Right kidney (tissue), 1 donor: ENCODE results near the gene ACAD9.

ENCODE experiments used
- DNase-seq: peaks from one replicate; pipeline ENCODE4 v3.0.0-alpha.2; 2016

Gene ACAD9

DNA sequence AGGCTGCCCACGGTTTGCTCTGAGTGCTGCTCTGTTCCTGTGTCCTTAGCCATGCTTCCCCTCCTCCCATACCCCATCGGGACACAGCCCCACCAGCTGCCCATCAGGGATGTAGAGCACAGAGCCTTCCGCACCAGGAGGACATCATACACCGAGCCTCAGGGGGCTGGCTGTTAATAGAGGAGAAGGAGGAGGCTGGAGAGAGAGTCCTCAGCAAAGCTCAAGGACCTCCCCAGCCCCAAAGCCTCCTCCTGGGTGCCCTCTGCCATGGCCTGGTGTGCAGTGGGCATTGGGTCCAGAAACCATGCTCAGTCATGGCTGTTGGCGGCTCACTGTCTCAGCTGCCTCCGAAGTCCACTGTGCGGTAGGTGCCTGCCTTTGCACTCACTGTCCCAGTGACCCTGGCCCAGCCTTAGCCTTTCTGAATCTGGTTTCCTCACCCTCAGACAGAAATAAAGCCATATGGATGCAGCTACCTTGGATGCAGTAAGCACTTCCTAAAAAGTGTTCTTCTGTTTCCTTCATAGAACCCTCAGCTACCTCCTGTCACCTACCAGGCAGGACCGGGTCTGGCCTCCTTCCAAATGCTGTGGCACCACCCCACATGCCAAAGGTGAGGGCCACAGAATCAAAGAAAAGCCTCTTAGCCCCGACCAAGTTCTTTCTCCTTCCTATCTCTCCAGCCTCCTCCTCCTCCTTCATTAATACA, 53.9 kb downstream of the ACAD9 start:
- DNase-seq = no peak

DNA sequence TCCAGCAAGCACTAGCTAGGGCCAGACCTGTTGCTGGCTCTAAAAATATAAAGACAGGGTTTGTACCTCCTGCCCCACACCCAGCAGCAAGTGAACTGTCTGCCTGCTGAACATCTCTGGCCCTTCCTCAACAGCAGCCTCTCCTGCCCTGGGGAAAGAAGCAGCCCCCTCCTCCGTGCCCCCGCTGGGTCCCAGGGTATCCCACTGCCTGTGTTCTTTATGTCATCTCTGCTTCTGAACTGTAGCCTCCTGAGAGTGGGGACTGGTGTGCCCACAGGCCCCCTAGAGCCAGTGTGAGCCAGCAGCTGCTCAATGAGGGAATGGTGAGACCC, 54.5 kb downstream of the ACAD9 start:
- no peak for DNase-seq

DNA sequence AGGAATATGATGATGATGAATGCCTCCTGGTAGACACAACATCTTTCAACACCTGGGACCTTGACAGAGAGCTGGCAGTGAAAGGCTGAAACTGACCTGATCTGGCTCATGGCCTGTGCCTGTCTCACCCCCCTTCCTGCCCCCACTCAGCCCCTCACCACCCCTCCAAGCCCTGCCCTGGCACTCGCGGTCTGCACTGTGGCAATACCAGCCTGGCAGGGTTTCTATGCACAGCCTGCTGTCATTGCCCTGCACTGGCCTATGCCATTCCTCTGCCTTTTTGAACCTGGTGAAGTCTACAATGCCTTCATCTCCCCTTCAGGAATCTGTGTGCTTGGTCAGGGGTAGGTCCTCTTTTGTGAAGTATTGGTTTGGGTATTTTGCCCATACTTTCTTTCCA, 56.5 kb downstream of the ACAD9 start:
- no peak for DNase-seq

DNA sequence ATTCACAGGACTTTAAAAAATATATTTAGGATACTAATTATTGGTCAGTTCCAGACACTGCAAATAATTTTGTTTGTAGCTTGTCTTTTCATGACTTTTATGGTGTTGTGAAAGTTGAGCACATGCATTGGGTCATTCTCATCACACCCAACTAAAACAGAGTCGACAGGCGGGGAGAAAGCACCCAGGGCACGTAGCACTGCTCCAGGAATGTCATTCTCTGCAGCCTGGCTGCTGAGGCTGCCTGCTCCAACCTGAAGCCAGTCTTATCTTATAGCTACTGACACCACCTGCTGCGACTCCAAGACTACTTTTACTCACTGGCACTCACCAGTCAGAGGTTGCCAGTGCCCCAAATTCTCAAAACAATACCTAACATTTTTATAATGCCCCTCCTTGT, 56.9 kb downstream of the ACAD9 start:
- DNase-seq = no peak

DNA sequence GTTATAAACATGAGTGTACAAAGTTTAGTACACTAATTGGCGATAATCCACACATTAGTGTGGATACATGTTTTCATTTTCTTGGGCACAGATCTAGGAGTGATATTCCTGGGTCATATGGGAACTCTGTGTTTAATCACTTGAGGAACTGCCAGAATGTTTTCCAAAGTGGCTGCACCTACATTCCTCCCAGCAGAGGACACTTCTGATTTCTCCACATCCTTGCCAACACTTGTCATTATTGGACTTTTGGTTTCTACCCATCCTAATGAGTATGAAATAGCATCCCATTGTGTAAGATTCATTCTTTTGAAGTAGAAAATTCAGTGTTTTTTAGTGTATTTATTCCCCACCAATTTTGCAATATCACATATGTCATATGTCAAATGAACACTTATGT, 60.8 kb downstream of the ACAD9 start:
- DNase-seq = no peak

DNA sequence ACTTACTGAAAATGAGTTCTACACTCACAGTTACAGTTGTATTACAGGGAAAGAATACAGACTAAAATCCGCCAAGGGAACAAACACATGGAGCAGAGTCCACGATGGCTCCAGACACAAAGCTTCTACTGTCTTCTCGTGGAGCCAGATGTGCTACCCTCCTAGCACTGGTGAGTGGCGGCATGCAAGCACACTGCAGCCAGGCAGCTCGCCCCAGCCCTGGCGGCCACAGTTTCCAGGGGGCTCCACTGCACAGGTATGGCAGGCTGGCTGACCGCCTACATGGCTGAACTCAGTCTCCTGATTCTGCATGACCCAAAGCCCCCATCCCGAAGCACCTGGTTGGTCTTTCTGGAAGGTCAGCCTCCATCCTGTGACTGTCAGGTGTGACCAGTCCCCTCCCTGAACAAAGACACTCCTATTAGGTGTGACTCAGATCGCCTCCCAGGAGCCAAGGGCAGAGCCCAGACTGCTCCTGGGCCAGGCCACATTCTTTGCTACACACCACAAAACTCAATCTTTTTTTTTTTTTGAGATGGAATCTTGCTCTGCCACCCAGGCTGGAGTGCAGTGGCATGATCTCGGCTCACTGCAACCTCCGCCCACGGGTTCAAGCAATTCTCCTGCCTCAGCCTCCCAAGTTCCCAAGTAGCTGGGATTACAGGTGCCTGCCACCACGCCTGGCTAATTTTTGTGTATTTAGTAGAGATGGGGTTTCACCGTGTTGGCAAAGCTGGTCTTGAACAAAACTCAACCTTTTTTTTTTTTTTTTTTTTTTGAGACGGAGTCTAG, 62.9 kb downstream of the ACAD9 start:
- DNase-seq = no peak

DNA sequence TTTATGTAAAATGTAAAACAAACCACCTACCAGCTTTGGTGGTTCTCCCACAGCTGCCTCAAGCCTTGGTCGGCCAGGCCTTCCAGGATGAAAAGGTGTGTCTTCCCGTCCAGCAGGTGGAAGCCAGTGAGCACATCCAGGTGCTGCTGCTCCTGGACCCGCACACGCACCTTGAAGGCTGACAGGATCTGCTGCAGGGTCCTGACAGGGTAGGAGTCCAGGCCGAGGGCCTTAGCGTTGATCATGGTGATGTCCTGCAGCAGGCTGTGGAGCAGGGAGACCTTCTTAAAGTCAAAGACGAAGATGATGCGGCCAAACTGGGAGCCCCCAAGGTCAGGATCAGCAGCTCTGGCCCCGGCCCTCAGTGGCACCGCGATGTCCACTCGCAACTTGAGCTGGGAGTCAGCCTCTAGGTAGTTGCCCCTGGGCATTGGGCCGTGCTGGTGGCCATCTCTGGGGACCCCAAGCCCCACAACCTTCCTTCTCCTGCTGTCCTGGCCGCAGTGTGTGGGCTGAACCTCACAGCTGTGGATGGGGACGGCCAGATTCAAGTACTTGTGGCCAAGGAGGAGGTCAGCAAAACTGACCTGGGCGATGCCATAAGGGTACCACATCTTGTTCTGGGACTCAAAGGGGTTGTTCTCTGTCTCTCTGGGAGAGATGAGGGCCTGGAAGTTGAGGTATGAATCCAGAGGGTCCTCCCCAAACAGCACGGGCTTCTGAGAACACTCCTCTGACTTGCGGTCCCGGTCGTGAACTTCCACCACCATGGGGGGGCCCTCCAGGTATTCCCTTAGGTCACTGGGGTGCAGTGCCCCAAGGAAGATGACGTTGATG, 65.8 kb downstream of the ACAD9 start:
- no peak for DNase-seq

DNA sequence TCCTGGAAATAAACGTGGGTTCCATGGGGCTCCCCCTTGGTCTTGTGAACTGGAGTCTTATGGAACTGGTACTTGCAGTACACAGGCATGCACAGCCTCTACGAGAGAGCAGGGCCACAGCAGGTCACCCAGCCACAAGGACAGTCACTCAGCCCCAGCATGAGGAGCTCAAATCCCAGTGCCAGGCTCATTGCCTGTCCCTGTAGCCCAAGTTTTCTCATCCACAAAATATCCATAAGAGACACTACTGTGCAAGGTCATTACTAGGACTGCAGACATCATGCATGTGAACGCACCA, 66.4 kb downstream of the ACAD9 start:
- no peak for DNase-seq

DNA sequence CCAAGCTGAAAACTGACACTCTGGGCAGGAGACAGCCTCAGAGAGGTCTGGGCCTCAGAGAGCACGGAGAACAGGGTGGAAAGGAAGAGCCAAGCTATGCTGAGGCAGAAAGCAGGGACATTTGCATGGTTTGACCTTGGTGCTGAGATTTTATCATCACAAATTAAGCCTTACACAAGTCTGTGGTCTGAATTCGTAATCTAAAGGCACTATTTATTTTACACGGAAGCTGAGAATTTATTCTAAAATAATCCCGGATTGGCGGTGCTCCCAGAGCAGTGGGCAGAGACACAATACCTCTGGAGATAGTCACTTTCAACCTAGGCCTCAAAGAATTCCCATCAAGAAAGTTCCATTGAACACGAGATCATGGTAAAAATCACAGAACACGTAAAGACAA, 67.0 kb downstream of the ACAD9 start:
- DNase-seq = no peak

DNA sequence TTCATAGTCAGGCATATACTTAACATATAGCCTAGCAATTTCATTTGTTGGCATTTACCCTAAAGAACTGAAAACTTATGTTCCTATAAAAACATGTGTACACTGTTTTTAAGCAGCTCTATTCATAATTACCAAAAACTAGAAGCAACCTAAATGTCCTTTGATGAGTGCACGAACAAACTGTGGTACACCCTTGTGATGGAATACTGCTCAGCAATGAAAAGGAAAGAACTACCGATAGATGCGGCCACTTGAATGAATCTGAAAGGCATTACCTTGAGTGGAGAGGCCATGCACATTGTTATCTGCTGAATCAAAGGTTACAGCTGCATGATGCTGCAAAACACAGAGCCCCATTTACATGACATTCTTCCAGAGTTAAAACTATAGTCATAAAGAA, 69.7 kb downstream of the ACAD9 start:
- DNase-seq = no peak

DNA sequence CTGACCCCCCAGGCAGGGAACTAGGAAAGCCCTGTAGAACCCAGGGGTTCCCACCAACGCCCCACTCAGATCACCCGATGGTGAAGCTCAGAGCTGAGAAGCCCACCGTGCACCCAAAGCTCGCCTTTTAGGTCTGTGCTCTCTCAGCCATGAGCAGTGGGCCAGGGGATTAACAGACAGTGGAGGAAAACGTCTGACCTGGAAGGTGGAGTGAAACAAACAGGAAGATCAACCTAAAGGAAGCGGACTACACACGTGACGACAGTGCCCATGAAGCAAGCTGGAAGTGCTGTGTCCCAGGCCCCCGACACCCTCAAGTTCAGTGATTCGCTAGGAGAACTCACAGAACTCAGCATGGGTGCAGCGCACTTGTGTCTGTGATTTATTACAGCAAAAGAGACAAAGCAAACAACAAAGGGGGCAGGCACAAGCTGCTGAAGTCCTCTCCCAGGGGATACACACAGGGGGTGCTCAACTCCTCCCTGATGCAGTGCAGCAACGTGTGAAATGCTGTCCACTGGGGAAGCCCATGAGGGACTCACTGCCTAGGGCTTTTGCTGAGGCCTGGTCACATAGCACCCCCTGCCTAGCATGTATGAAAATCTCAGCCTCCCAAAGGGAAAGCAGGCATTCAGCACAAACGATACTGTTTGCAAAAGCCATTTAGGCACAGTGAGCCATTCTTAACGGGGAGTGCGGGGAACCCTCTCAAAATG, 71.0 kb downstream of the ACAD9 start:
- DNase-seq = no peak

DNA sequence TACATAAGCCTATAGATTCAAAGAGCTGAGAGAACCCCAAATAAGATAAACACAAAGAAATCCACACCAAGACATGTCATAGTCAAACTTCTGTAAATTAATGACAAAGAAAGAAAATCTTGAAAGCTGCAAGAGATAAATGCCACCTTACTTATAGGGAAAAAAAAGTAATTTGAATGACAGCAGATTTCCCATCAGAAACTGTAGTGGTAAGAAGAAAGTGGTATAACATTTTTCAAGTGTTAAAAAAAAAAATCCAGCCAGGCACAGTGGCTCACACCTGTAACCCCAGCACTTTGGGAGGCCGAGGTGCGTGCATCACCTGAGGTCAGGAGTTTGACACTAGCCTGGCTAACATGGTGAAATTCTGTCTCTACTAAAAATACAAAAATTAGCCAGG, 77.0 kb downstream of the ACAD9 start:
- no peak for DNase-seq
